Naive thymus-derived CD8-positive, alpha-beta T cell (primary cell): ENCODE measurements around the gene RGS3. TPM values are rescaled to one million over a fixed set of nuclear protein-coding genes. Genes with fewer than 3 reads are reported as not detected.

Experiments used
- ATAC-seq, 2 donors: fragments of 150-1000 bp; cut with Tn5 transposase in 1 of 2; sonication (Bioruptor Pico), chemical (Tn5 transposase) in 1 of 2; 1 replicate in 1 of 2; 2 replicates in 1 of 2; pipeline ENCODE4 v1.10.0; 2021; ENCODE audit warnings: mild to moderate bottlenecking in 2 of 2, moderate library complexity in 2 of 2
- POLR2A ChIA-PET: fragments of 350-600 bp; sonication (Branson Sonifier 250); formaldehyde crosslinking; loops from one replicate; lab custom pipeline; 2021; ENCODE audit warnings: antibody characterized with exemption; lab: Charles Lee
- DNase-seq, 10 donors: peaks; one replicate each; pipeline versions ENCODE4 v3.0.0 to v3.0.0-alpha.2; 2020 to 2022
- H3K27ac Mint-ChIP-seq, 10 donors: one replicate each; pipeline ENCODE4 v1.8.0; 2020 to 2022; ENCODE audit warnings: mild to moderate bottlenecking in 10 of 10, mixed read lengths in 10 of 10, moderate library complexity in 4 of 10, inconsistent platforms in 1 of 10
- H3K27me3 Mint-ChIP-seq, 5 donors: one replicate each; pipeline ENCODE4 v1.8.0; 2021 to 2022; ENCODE audit warnings: mixed read lengths in 5 of 5
- H3K36me3 Mint-ChIP-seq, 3 donors: one replicate each; pipeline ENCODE4 v1.8.0; 2020 to 2022; ENCODE audit warnings: mixed read lengths in 3 of 3, mild to moderate bottlenecking in 2 of 3, inconsistent platforms in 1 of 3
- H3K4me1 Mint-ChIP-seq, 4 donors: one replicate each; pipeline ENCODE4 v1.8.0; 2021 to 2022; ENCODE audit warnings: mixed read lengths in 4 of 4
- H3K4me3 Mint-ChIP-seq, 10 donors: one replicate each; pipeline ENCODE4 v1.8.0; 2020 to 2022; ENCODE audit warnings: mild to moderate bottlenecking in 10 of 10, mixed read lengths in 10 of 10, moderate library complexity in 6 of 10, inconsistent platforms in 1 of 10
- H3K9me3 Mint-ChIP-seq, 9 donors: one replicate each; pipeline ENCODE4 v1.8.0; 2020 to 2022; ENCODE audit warnings: mixed read lengths in 9 of 9, mild to moderate bottlenecking in 3 of 9, inconsistent platforms in 1 of 9, moderate library complexity in 1 of 9
- polyA plus RNA-seq, 3 donors: library from polyadenylated mRNA; unstranded; fragments of 300-500 nt; fragmentation: Illumina TruSeq; gene quantifications; one replicate each; pipeline ENCODE4 v1.2.3, GENCODE V29; 2021
- total RNA-seq, 8 experiments: library from RNA in 2 of 8; stranded (reverse) in 2 of 8; gene quantifications; one replicate each; pipeline ENCODE4 v1.2.3 and lab custom pipeline; 2021 to 2026

Gene RGS3
- total and polyA plus RNA-seq, 5 experiments from 2014 or later: 17.9 to 33.4 (median 27.8) TPM

GRCh38 chr9:113619491-113620376 is 156.2 kb downstream of the RGS3 start:
- POLR2A ChIA-PET: no interaction called here
- Mint-ChIP-seq H3K4me3 (no peak overlapping the region), H3K9me3 (no peaks in the 10 kb centered on the region), H3K4me1 (peaks cover 3 to 36% (median 5%) of the 10 kb centered on the region in 4 donors), H3K27ac (peak overlapping the region in 2 of 10 donors; percentile 18 to 83), H3K36me3 (no peaks in the 10 kb centered on the region), H3K27me3 (peaks cover 0 to 7% (median 0%) of the 10 kb centered on the region in 5 donors)
- ATAC-seq (no peak), DNase-seq (no peak)

- no peak for ATAC-seq
- DNase-seq: no peak
- H3K4me3 Mint-ChIP-seq: no peak overlapping the region
- no peak overlapping the region for H3K27ac Mint-ChIP-seq
- H3K27me3 Mint-ChIP-seq: peaks cover 0 to 7% (median 0%) of the 10 kb centered on the region in 5 donors
- POLR2A ChIA-PET: no interaction called here
- H3K4me1 Mint-ChIP-seq: peaks cover 3 to 30% (median 5%) of the 10 kb centered on the region in 4 donors
- H3K9me3 Mint-ChIP-seq: no peaks in the 10 kb centered on the region
- no peaks in the 10 kb centered on the region for H3K36me3 Mint-ChIP-seq
These were observed 157.0 kb downstream of the RGS3 start for GRCh38 chr9:113620377-113621161.

GRCh38 chr9:113621309-113621791 is 157.8 kb downstream of the RGS3 start:
- POLR2A ChIA-PET: no interaction called here
- Mint-ChIP-seq H3K4me3 (no peak overlapping the region), H3K36me3 (no peaks in the 10 kb centered on the region), H3K27ac (no peak overlapping the region), H3K27me3 (peaks cover 0 to 7% (median 0%) of the 10 kb centered on the region in 5 donors), H3K4me1 (peaks cover 3 to 30% (median 5%) of the 10 kb centered on the region in 4 donors), H3K9me3 (no peaks in the 10 kb centered on the region)
- DNase-seq (no peak), ATAC-seq (no peak)

GRCh38 chr9:113621980-113622379 is 158.5 kb downstream of the RGS3 start:
- POLR2A ChIA-PET: no interaction called here
- Mint-ChIP-seq H3K4me1 (peaks cover 3 to 30% (median 5%) of the 10 kb centered on the region in 4 donors), H3K36me3 (no peaks in the 10 kb centered on the region), H3K9me3 (no peaks in the 10 kb centered on the region), H3K27me3 (peaks cover 0 to 7% (median 0%) of the 10 kb centered on the region in 5 donors), H3K4me3 (no peak overlapping the region), H3K27ac (no peak overlapping the region)
- ATAC-seq: no peak
- no peak for DNase-seq

- no peaks in the 10 kb centered on the region for H3K9me3 Mint-ChIP-seq
- H3K27me3 Mint-ChIP-seq: peaks cover 0 to 7% (median 0%) of the 10 kb centered on the region in 5 donors
- POLR2A ChIA-PET: no interaction called here
- H3K4me1 Mint-ChIP-seq: peaks cover 0 to 24% (median 0%) of the 10 kb centered on the region in 4 donors
- H3K36me3 Mint-ChIP-seq: no peaks in the 10 kb centered on the region
- H3K27ac Mint-ChIP-seq: peak overlapping the region in 1 of 10 donors; percentile 20
- H3K4me3 Mint-ChIP-seq: no peak overlapping the region
- DNase-seq: no peak
- ATAC-seq: no peak
These were observed 159.3 kb downstream of the RGS3 start for GRCh38 chr9:113622600-113623400.

- no peaks in the 10 kb centered on the region for H3K9me3 Mint-ChIP-seq
- H3K36me3 Mint-ChIP-seq: no peaks in the 10 kb centered on the region
- peaks cover 0 to 13% (median 0%) of the 10 kb centered on the region in 4 donors for H3K4me1 Mint-ChIP-seq
- DNase-seq: no peak
- peaks cover 0 to 7% (median 0%) of the 10 kb centered on the region in 5 donors for H3K27me3 Mint-ChIP-seq
- no peak overlapping the region for H3K27ac Mint-ChIP-seq
- H3K4me3 Mint-ChIP-seq: no peak overlapping the region
- ATAC-seq: no peak
- POLR2A ChIA-PET: no interaction called here
These were observed 160.4 kb downstream of the RGS3 start for GRCh38 chr9:113623851-113624485.

GRCh38 chr9:113624721-113625120 is 161.2 kb downstream of the RGS3 start:
- Mint-ChIP-seq H3K27me3 (peaks cover 0 to 7% (median 0%) of the 10 kb centered on the region in 5 donors), H3K4me3 (no peak overlapping the region), H3K9me3 (no peaks in the 10 kb centered on the region), H3K4me1 (peaks cover 0 to 7% (median 0%) of the 10 kb centered on the region in 4 donors), H3K36me3 (no peaks in the 10 kb centered on the region), H3K27ac (peak overlapping the region in 1 of 10 donors; percentile 15)
- ATAC-seq (no peak), DNase-seq (no peak)
- POLR2A ChIA-PET: interaction anchor here (0.6 kb wide), 1 partner anchor 33 kb away, joined by 3 read pairs; no protein-coding TSS in a partner anchor

- DNase-seq (no peak), ATAC-seq (no peak)
- H3K27me3 Mint-ChIP-seq: peaks cover 0 to 7% (median 0%) of the 10 kb centered on the region in 5 donors
- no peak overlapping the region for H3K27ac Mint-ChIP-seq
- H3K9me3 Mint-ChIP-seq: no peaks in the 10 kb centered on the region
- H3K4me1 Mint-ChIP-seq: peaks cover 0 to 6% (median 0%) of the 10 kb centered on the region in 4 donors
- no peaks in the 10 kb centered on the region for H3K36me3 Mint-ChIP-seq
- POLR2A ChIA-PET: interaction anchor here (0.6 kb wide), 1 partner anchor 34 kb away, joined by 3 read pairs; no protein-coding TSS in a partner anchor
- no peak overlapping the region for H3K4me3 Mint-ChIP-seq
These were observed 162.0 kb downstream of the RGS3 start for GRCh38 chr9:113625486-113625885.

- ATAC-seq: no peak
- H3K9me3 Mint-ChIP-seq: no peaks in the 10 kb centered on the region
- no peak for DNase-seq
- peaks cover 0 to 6% (median 0%) of the 10 kb centered on the region in 4 donors for H3K4me1 Mint-ChIP-seq
- no peak overlapping the region for H3K4me3 Mint-ChIP-seq
- no peak overlapping the region for H3K27ac Mint-ChIP-seq
- H3K27me3 Mint-ChIP-seq: peaks cover 0 to 3% (median 0%) of the 10 kb centered on the region in 5 donors
- H3K36me3 Mint-ChIP-seq: no peaks in the 10 kb centered on the region
- POLR2A ChIA-PET: no interaction called here
These were observed 163.4 kb downstream of the RGS3 start for GRCh38 chr9:113626735-113627495.

- Mint-ChIP-seq H3K36me3 (no peaks in the 10 kb centered on the region), H3K27me3 (peaks cover 0 to 3% (median 0%) of the 10 kb centered on the region in 5 donors), H3K4me3 (no peak overlapping the region), H3K4me1 (no peaks in the 10 kb centered on the region), H3K27ac (no peak overlapping the region), H3K9me3 (no peaks in the 10 kb centered on the region)
- no peak for DNase-seq
- POLR2A ChIA-PET: no interaction called here
- no peak for ATAC-seq
These were observed 165.1 kb downstream of the RGS3 start for GRCh38 chr9:113628621-113629020.

- Mint-ChIP-seq H3K27me3 (peaks cover 0 to 5% (median 0%) of the 10 kb centered on the region in 5 donors), H3K4me3 (no peak overlapping the region), H3K27ac (no peak overlapping the region), H3K9me3 (no peaks in the 10 kb centered on the region), H3K4me1 (no peaks in the 10 kb centered on the region), H3K36me3 (no peaks in the 10 kb centered on the region)
- ATAC-seq (no peak), DNase-seq (no peak)
- POLR2A ChIA-PET: no interaction called here
These were observed 167.0 kb downstream of the RGS3 start for GRCh38 chr9:113630386-113631136.
